ENCODE measurements around the gene USP7. TPM values are rescaled to one million over a fixed set of nuclear protein-coding genes. Genes with fewer than 3 reads are reported as not detected.

Gene USP7
- total and polyA plus RNA-seq, 2 experiments from 2014 or later = 13.3 to 30.6 TPM

DNA sequence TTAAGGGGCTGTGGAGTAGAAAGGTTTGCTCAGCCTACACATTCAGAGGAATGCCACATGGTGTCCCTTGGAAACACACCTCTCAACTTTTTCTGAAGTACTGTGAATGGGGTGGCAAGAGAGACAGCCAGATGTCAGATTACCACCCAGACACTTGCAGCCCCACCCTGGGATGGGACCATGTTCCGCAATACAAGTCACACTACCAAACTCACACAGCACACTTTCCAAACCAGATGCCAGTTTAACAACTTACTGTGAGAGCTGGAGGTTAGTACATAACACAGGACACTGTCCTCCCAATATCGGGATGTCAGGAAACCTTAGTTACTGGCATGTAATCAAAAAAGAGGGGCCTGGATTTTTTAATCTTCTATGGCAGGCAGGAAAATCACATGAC is 7.9 kb downstream of the USP7 start:
- H3K9ac ChIP-seq = peak overlapping the region; percentile 68; the same call in 1 of the 2 replicates
- no peak overlapping the region for H3K4me3 ChIP-seq
- H4K20me1 ChIP-seq (ENCODE audit: insufficient read depth) = peaks cover 63% of the 10 kb centered on the region
- peak; percentile 39 for DNase-seq
- no peak for TF ChIP-seq EZH2 (IDR thresholded peaks at IDR 0.05; ENCODE audit: insufficient read depth, poor library complexity, severe bottlenecking)
- no peak for TF ChIP-seq EZH2phosphoT487 (IDR thresholded peaks at IDR 0.05; ENCODE audit: insufficient read depth, low read depth)
- H3K27ac ChIP-seq = peak overlapping the region; percentile 86
- in situ Hi-C loops (cut with MboI) = no loop called here
- no peak overlapping the region for H2AFZ ChIP-seq
- H3K36me3 ChIP-seq (ENCODE audit: low read depth) = no peaks in the 10 kb centered on the region
- peaks cover 50% of the 10 kb centered on the region for H3F3A ChIP-seq (ENCODE audit: insufficient read depth)
- no peaks in the 10 kb centered on the region for H3K9me2 ChIP-seq (ENCODE audit: insufficient read depth)
- H3K4me2 ChIP-seq (ENCODE audit: unreplicated experiment) = peak overlapping the region; percentile 1
- no peaks in the 10 kb centered on the region for H3K9me3 ChIP-seq (ENCODE audit: low read depth)
- no peaks in the 10 kb centered on the region for H3K27me3 ChIP-seq (replicated peaks; ENCODE audit: insufficient read depth)
- peaks cover 63% of the 10 kb centered on the region for H3K4me1 ChIP-seq (ENCODE audit: insufficient read depth)
- peaks cover 95% of the 10 kb centered on the region for H3K79me2 ChIP-seq (ENCODE audit: insufficient read depth)
- WGBS, 2 experiments (ENCODE audit: low coverage in 1 of 2, low lambda C conversion rate in 2 of 2, missing lambda C conversion rate in 2 of 2) = 32 to 52% methylated on average over 2 of the region's 2 CpGs

DNA sequence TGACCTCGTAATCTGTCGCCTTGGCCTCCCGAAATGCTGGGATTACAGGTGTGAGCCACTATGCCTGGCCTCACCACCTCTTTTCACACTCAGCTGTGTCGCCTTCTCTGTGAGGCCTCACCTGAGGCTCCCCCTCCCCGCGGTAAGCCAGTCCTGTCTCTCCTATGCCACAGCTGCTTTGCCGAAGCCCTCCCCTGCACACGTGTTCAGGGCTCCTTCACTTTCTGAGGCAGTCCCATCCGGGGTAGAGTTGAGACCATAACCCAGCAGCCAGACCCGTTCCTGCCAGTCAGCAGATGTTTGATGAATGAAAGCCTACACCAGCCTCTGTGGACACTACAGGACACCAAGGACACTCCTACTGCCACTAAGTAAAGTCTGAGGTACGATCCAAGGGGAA is 10.6 kb downstream of the USP7 start:
- Histone ChIP-seq H3K4me2 (ENCODE audit: unreplicated experiment) (no peak overlapping the region), H4K20me1 (ENCODE audit: insufficient read depth) (peaks cover 60% of the 10 kb centered on the region), H3K9me3 (ENCODE audit: low read depth) (no peaks in the 10 kb centered on the region), H2AFZ (no peak overlapping the region), H3K27me3 (replicated peaks; ENCODE audit: insufficient read depth) (no peaks in the 10 kb centered on the region), H3K9ac (no peak overlapping the region), H3K79me2 (ENCODE audit: insufficient read depth) (peaks cover 95% of the 10 kb centered on the region), H3K36me3 (ENCODE audit: low read depth) (no peaks in the 10 kb centered on the region), H3K9me2 (ENCODE audit: insufficient read depth) (no peaks in the 10 kb centered on the region), H3K4me3 (no peak overlapping the region), H3F3A (ENCODE audit: insufficient read depth) (peaks cover 29% of the 10 kb centered on the region), H3K4me1 (ENCODE audit: insufficient read depth) (peaks cover 47% of the 10 kb centered on the region), H3K27ac (no peak overlapping the region)
- in situ Hi-C loops (cut with MboI) = no loop called here
- no peak for DNase-seq
- TF ChIP-seq EZH2 (IDR thresholded peaks at IDR 0.05; ENCODE audit: insufficient read depth, poor library complexity, severe bottlenecking) (no peak), EZH2phosphoT487 (IDR thresholded peaks at IDR 0.05; ENCODE audit: insufficient read depth, low read depth) (no peak)
- 74 to 89% methylated on average over 9 to 11 of the region's 11 CpGs for WGBS, 2 experiments (ENCODE audit: low coverage in 1 of 2, low lambda C conversion rate in 2 of 2, missing lambda C conversion rate in 2 of 2)

DNA sequence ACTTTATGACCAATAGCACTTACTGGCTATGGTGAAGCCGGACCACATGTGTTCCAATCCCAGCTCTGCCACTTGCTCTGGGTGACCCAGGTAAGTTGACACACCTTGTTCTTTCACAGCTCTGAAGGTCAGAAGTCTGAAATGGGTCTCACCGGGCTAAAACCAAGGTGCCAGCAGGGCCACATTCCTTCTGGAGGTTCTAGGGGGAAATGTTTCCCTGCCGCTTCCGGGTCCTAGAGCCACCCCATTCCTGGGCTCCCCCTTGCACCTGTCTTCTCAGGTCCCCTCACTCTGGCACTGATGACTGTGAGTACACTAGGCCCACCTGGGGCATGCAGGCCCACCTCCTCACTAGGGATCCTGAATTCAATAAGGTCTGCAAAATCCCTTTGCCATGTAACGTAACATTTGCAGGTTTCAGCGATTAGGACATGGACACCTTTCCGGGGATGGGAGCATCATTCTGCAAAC is 11.4 kb downstream of the USP7 start:
- Histone ChIP-seq H2AFZ (no peak overlapping the region), H3K27ac (no peak overlapping the region), H3K27me3 (replicated peaks; ENCODE audit: insufficient read depth) (no peaks in the 10 kb centered on the region), H3K9me2 (ENCODE audit: insufficient read depth) (no peaks in the 10 kb centered on the region), H3K9ac (no peak overlapping the region), H3F3A (ENCODE audit: insufficient read depth) (peaks cover 21% of the 10 kb centered on the region), H3K36me3 (ENCODE audit: low read depth) (no peaks in the 10 kb centered on the region), H3K79me2 (ENCODE audit: insufficient read depth) (peaks cover 95% of the 10 kb centered on the region), H3K4me1 (ENCODE audit: insufficient read depth) (peaks cover 40% of the 10 kb centered on the region), H3K4me3 (no peak overlapping the region), H4K20me1 (ENCODE audit: insufficient read depth) (peaks cover 55% of the 10 kb centered on the region), H3K4me2 (ENCODE audit: unreplicated experiment) (no peak overlapping the region), H3K9me3 (ENCODE audit: low read depth) (no peaks in the 10 kb centered on the region)
- TF ChIP-seq EZH2 (IDR thresholded peaks at IDR 0.05; ENCODE audit: insufficient read depth, poor library complexity, severe bottlenecking) (no peak), EZH2phosphoT487 (IDR thresholded peaks at IDR 0.05; ENCODE audit: insufficient read depth, low read depth) (no peak)
- DNase-seq = no peak
- in situ Hi-C loops (cut with MboI) = no loop called here
- WGBS, 2 experiments (ENCODE audit: low coverage in 1 of 2, low lambda C conversion rate in 2 of 2, missing lambda C conversion rate in 2 of 2) = 89% methylated on average over 7 of the region's 7 CpGs

DNA sequence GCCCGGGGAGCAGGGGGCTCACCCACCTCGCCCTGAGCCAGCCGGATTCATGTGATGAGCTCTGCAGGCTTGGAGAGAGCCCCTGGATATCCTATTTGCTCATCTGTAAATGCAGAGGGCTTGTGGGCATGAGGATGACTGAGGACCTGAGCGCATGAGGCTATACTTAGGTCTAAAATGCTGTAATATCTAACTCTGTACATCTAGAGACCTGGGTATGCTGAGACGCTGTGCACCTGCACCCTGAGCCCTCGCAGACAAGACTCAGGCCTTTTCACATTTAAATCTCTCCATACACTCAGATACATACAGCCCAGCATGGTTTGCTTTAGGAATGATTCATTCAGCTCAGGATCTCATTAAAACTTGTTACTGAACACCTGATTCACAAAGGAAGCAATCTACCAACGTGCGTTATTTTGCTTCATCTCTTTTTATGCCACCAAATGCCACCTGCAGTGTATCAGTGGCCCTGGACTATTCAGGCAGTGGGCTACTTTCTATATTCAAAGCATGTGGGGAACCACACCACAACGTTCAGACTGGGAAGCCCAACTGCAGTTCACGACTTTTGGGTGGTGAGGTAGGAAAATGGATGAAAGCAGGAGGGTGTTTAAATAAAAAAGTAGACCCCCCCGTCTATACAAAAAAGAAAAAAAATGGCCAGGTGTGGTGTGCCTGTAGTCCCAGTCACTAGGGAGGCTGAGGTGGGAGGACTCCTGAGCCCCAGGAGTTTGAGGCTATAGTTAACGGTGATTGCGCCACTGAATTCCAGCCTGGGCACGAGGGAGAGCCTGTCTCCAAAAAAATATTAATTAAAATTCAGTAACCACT is 12.0 kb downstream of the USP7 start:
- WGBS, 2 experiments (ENCODE audit: low coverage in 1 of 2, low lambda C conversion rate in 2 of 2, missing lambda C conversion rate in 2 of 2) = 77 to 79% methylated on average over 14 of the region's 14 CpGs
- Histone ChIP-seq H3K9me3 (ENCODE audit: low read depth) (no peaks in the 10 kb centered on the region), H3K4me3 (no peak overlapping the region), H3K9me2 (ENCODE audit: insufficient read depth) (no peaks in the 10 kb centered on the region), H3K79me2 (ENCODE audit: insufficient read depth) (peaks cover 95% of the 10 kb centered on the region), H2AFZ (no peak overlapping the region), H3K27me3 (replicated peaks; ENCODE audit: insufficient read depth) (no peaks in the 10 kb centered on the region), H3K36me3 (ENCODE audit: low read depth) (no peaks in the 10 kb centered on the region), H3K4me1 (ENCODE audit: insufficient read depth) (peaks cover 33% of the 10 kb centered on the region), H3F3A (ENCODE audit: insufficient read depth) (peaks cover 15% of the 10 kb centered on the region), H3K4me2 (ENCODE audit: unreplicated experiment) (peak overlapping the region; percentile 26), H3K9ac (no peak overlapping the region), H4K20me1 (ENCODE audit: insufficient read depth) (peaks cover 51% of the 10 kb centered on the region), H3K27ac (no peak overlapping the region)
- in situ Hi-C loops (cut with MboI) = no loop called here
- DNase-seq = no peak
- TF ChIP-seq EZH2 (IDR thresholded peaks at IDR 0.05; ENCODE audit: insufficient read depth, poor library complexity, severe bottlenecking) (no peak), EZH2phosphoT487 (IDR thresholded peaks at IDR 0.05; ENCODE audit: insufficient read depth, low read depth) (no peak)

Measured in GM23248 (cell line).